Lower lobe of right lung (tissue), 2 donors: Measurements from ENCODE around the gene ATP6V0A4. TPM values are rescaled to one million over a fixed set of nuclear protein-coding genes. Genes with fewer than 3 reads are reported as not detected.
A peak's percentile ranks its signal among the peaks of the same experiment; 100 is the strongest.
"Not testable (repeated sequence)": the region's sequence is repeated elsewhere in the genome, so short reads cannot be mapped to it uniquely, and the experiment has no call there.

Experiments used
- ATAC-seq, 2 donors: fragments of 200-7000 bp; cut with Tn5 transposase; one replicate each; pipeline ENCODE4 v1.9.1; 2020 to 2022; ENCODE audit warnings: mild to moderate bottlenecking in 2 of 2, moderate library complexity in 2 of 2
- DNase-seq: peaks from one replicate; pipeline ENCODE4 v3.0.0-alpha.2; 2020
- H3K27ac ChIP-seq: fragments of 200-600 bp; one replicate; pipeline ENCODE4 v1.8.0; 2022
- H3K27me3 ChIP-seq: fragments of 200-600 bp; one replicate; pipeline ENCODE4 v1.8.0; 2022; ENCODE audit warnings: low read depth
- H3K36me3 ChIP-seq: fragments of 200-600 bp; one replicate; pipeline ENCODE4 v1.8.0; 2022; ENCODE audit warnings: mild to moderate bottlenecking
- H3K4me1 ChIP-seq: fragments of 200-600 bp; one replicate; pipeline ENCODE4 v1.8.0; 2022
- H3K4me3 ChIP-seq: fragments of 200-600 bp; one replicate; pipeline ENCODE4 v1.8.0; 2022; ENCODE audit warnings: mild to moderate bottlenecking
- H3K9me3 ChIP-seq: fragments of 200-600 bp; one replicate; pipeline ENCODE4 v1.8.0; 2022
- CTCF ChIP-seq: fragments of 200-600 bp; IDR thresholded peaks from one replicate; pipeline ENCODE4 v1.8.0; 2022; ENCODE audit warnings: antibody characterized with exemption, mild to moderate bottlenecking
- intact Hi-C: fragments of 100-400 bp; cut with DNase I; formaldehyde crosslinking; loops from one replicate; pipeline ENCODE4 v1.11.0; 2022
- total RNA-seq: library from RNA; stranded (reverse); fragmentation: NEBNext Ultra II Directional; extraction: Animal tissue kit (Norgen Biotek cat#: 25700); gene quantifications from one replicate; pipeline ENCODE4 v1.2.1, GENCODE V29; 2021
- donor health status: DM: no; HTN: yes; CAD: no; lungs with severe emphysema.

The ATP6V0A4 gene
- total RNA-seq, 1 donor from 2014 or later = 1.7 TPM

GRCh38 chr7:138802706-138803105, 4.7 kb upstream of the ATP6V0A4 start:
- intact Hi-C loops = no loop called here
- ATAC-seq = no peak

DNA sequence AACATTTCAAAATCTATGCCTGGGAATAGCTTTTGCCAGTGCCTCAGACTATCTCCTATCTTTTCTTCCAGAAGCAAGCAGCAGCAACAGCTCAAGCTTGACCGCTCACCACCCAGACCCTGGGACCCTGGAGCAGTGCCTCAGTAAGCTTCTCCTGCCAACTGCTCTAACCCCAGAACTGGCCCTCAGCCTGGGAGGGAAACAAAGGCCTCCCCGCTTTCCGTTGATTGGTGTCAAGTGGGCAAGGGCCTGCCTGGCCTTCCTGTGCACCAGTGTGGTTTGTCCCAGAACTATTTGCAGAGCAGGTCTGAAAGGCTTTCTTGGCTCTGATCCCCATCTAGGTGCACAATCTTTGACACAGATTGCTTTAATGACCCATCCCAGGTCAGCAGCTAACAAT, 3.3 kb upstream of the ATP6V0A4 start:
- Histone ChIP-seq H3K27me3 (no peaks in the 10 kb centered on the region), H3K4me3 (no peak overlapping the region), H3K27ac (no peak overlapping the region), H3K4me1 (no peaks in the 10 kb centered on the region), H3K9me3 (no peaks in the 10 kb centered on the region), H3K36me3 (no peaks in the 10 kb centered on the region)
- TF ChIP-seq CTCF = no peak
- no peak for ATAC-seq
- no peak for DNase-seq
- intact Hi-C loops = no loop called here

More at GRCh38 chr7:138802706-138803105, 4.7 kb upstream of the ATP6V0A4 start:
- Histone ChIP-seq H3K27ac (no peak overlapping the region), H3K4me3 (no peak overlapping the region), H3K36me3 (no peaks in the 10 kb centered on the region), H3K9me3 (no peaks in the 10 kb centered on the region), H3K4me1 (no peaks in the 10 kb centered on the region), H3K27me3 (no peaks in the 10 kb centered on the region)
- TF ChIP-seq CTCF = no peak
- DNase-seq = no peak

DNA sequence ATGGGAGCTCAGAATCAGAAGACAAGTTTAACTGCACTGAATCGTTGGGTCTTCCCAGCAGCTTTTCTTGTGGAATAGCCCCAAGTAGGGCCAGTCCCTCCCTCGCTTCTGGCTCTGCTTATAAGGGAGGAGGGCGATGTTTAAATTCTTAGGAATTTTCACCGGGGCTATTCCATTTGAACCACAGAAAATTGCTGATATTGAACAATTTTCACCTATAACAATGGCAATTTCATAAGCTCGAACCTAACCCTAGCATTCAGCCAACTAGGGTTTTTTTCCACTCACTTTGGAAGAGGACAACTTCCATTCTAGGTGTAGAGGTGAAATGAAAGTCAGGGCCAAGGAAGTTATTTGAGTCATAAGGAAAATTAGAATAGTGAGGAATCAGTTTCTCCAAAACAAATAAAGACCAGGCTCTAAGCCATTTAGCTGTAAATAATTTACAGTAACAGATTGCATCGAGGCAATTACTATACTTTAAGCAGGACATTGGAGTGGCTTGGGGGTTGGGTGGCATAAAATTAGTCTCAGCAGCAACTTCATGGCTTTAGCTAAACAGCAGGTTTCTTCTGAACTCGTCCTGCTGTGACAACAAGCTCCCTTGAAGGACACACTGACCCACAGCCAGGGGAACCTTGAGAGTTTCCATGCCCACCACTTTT, 1.5 kb upstream of the ATP6V0A4 start:
- no peaks in the 10 kb centered on the region for H3K4me1 ChIP-seq

DNA sequence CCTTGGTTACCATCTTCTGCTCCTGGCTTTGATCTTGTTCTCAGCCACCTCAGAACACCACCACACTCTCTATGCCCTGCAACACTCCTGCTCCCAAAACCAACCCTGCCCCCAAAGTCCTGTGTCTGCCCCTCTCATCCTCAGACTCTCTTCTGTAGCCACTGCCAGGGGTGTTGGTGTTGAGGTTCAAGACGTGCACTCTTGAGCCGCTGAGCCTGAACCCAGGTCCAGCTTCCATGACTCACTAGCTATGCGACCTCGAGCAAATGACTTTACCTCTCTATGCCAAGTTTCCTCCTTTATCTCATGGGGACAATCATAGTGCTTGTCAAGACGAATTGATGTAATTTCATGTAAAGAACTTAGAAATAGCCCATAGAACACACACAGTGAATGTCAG, 840 bp upstream of the ATP6V0A4 start:
- peak in 1 of 2 donors; percentile 25 for ATAC-seq
- H3K27me3 ChIP-seq = no peaks in the 10 kb centered on the region
- no peaks in the 10 kb centered on the region for H3K36me3 ChIP-seq
- no peaks in the 10 kb centered on the region for H3K4me1 ChIP-seq
- H3K27ac ChIP-seq = no peak overlapping the region
- DNase-seq = no peak
- H3K4me3 ChIP-seq = no peak overlapping the region
- no peak for TF ChIP-seq CTCF
- intact Hi-C loops = no loop called here
- H3K9me3 ChIP-seq = no peaks in the 10 kb centered on the region

More for the DNA sequence above, 1.5 kb upstream of the ATP6V0A4 start:
- intact Hi-C loops = no loop called here
- no peak for TF ChIP-seq CTCF
- Histone ChIP-seq H3K27me3 (no peaks in the 10 kb centered on the region), H3K27ac (no peak overlapping the region), H3K36me3 (no peaks in the 10 kb centered on the region), H3K4me3 (no peak overlapping the region), H3K9me3 (no peaks in the 10 kb centered on the region)
- ATAC-seq = no peak
- no peak for DNase-seq

GRCh38 chr7:138797046-138797445, 950 bp downstream of the ATP6V0A4 start:
- not testable (repeated sequence) for ATAC-seq, H3K9me3 ChIP-seq

GRCh38 chr7:138796038-138796615, 1.9 kb downstream of the ATP6V0A4 start:
- Histone ChIP-seq H3K27me3 (no peaks in the 10 kb centered on the region), H3K36me3 (no peaks in the 10 kb centered on the region), H3K4me1 (no peaks in the 10 kb centered on the region), H3K4me3 (no peak overlapping the region), H3K9me3 (no peaks in the 10 kb centered on the region), H3K27ac (no peak overlapping the region)
- intact Hi-C loops = no loop called here
- ATAC-seq = no peak
- no peak for TF ChIP-seq CTCF
- no peak for DNase-seq

More at GRCh38 chr7:138797046-138797445, 950 bp downstream of the ATP6V0A4 start:
- intact Hi-C loops, H3K27me3 ChIP-seq, H3K4me3 ChIP-seq, DNase-seq, H3K4me1 ChIP-seq, H3K27ac ChIP-seq, H3K36me3 ChIP-seq: not testable (repeated sequence)
